K562 (cell line): ENCODE results near the gene WDR46. TPM values are rescaled to one million over a fixed set of nuclear protein-coding genes. Genes with fewer than 3 reads are reported as not detected.

ENCODE experiments used
- HDAC2 ChIP-seq: fragments of 450-650 bp; IDR thresholded peaks from 2 replicates; pipeline ENCODE4 v1.6.1; 2016; ENCODE audit warnings: mild to moderate bottlenecking
- HEY1 ChIP-seq: fragments of 250-450 bp; sonication (Bioruptor Pico); IDR thresholded peaks from 2 replicates; pipeline ENCODE4 v1.5.0; 2020; ENCODE audit warnings: mild to moderate bottlenecking, moderate library complexity, borderline replicate concordance
- IFI16 ChIP-seq: fragments of 250-450 bp; sonication (Bioruptor Pico); IDR thresholded peaks from 2 replicates; pipeline ENCODE4 v2.1.2; 2022; ENCODE audit warnings: mild to moderate bottlenecking, inconsistent platforms
- MYC ChIP-seq, 2 experiments: fragments of 250-450 bp in 1 of 2; sonication (Bioruptor Pico) in 1 of 2; IDR thresholded peaks; 2 replicates each; pipeline versions ENCODE4 v1.5.1 to v1.6.1; 2012 to 2021; ENCODE audit warnings: low read depth in 2 of 2, borderline replicate concordance in 1 of 2, improper control_type of control experiment in 1 of 2, low read length in 1 of 2, mild to moderate bottlenecking in 1 of 2, moderate library complexity in 1 of 2
- NR1H2 ChIP-seq: sonication (generic); formaldehyde crosslinking; IDR thresholded peaks from 2 replicates; pipeline ENCODE4 v1.4.0; 2020; ENCODE audit warnings: mild to moderate bottlenecking, missing genetic modification reagents
- POLR2B ChIP-seq: fragments of 450-650 bp; IDR thresholded peaks from 2 replicates; pipeline ENCODE4 v1.6.1; 2018; ENCODE audit warnings: low read depth; ENCODE audit not compliant: partially characterized antibody
- POLR2H ChIP-seq: IDR thresholded peaks from 2 replicates; pipeline ENCODE4 v1.6.1; 2016; ENCODE audit warnings: missing genetic modification characterization, low read depth, mild to moderate bottlenecking, control low read depth, missing compliant biosample characterization, moderate library complexity
- SAFB2 ChIP-seq: fragments of 200-400 bp; formaldehyde crosslinking; IDR thresholded peaks from 2 replicates; pipeline ENCODE4 v1.6.1; 2018; ENCODE audit warnings: borderline replicate concordance, low read length, low read depth, moderate library complexity; ENCODE audit not compliant: severe bottlenecking
- ZEB2 ChIP-seq: fragments of 450-650 bp; IDR thresholded peaks from 2 replicates; pipeline ENCODE4 v1.6.1; 2016
- ZNF444 ChIP-seq: fragments of 250-450 bp; sonication (Bioruptor Pico); IDR thresholded peaks from 2 replicates; pipeline ENCODE4 v1.4.0; 2020; ENCODE audit warnings: mild to moderate bottlenecking, moderate library complexity
- polyA plus RNA-seq, 8 experiments: library from polyadenylated mRNA; depleted of rRNA in 4 of 8; stranded (reverse) in 5 of 8; unstranded in 3 of 8; fragments of >200 nt; fragmentation: Nextera tagmentation in 2 of 8; fragmentation: Illumina TruSeq in 1 of 8; extraction: Ambion mirVana in 2 of 8; extraction: Trizol in 1 of 8; gene quantifications; 2 replicates each; pipeline versions ENCODE4 v1.2.1 to v1.2.3, GENCODE V29; 2011 to 2014; ENCODE audit warnings: inconsistent platforms in 1 of 8, missing spikeins in 1 of 8
- total RNA-seq, 7 experiments: library from RNA; depleted of rRNA in 6 of 7; stranded (reverse); fragments of >200 nt in 6 of 7; fragmentation: Illumina TruSeq in 2 of 7; extraction: Trizol in 2 of 7; gene quantifications; 2 replicates each; pipeline versions ENCODE4 v1.2.1 to v1.2.3, GENCODE V29; 2011 to 2021; ENCODE audit warnings: low replicate concordance in 1 of 7
- TF ChIP-seq, protein P1 (sequence below), 2 experiments: fragments of 450-650 bp in 1 of 2; sonication (generic) in 1 of 2; formaldehyde crosslinking in 1 of 2; IDR thresholded peaks in 1 of 2; conservative IDR thresholded peaks in 1 of 2; 2 replicates each; pipeline versions ENCODE4 v1.6.1 to v1.8.1; 2016 to 2023; ENCODE audit warnings: mild to moderate bottlenecking in 2 of 2, moderate library complexity in 2 of 2, inconsistent platforms in 1 of 2, missing genetic modification reagents in 1 of 2
- TF ChIP-seq, protein P2 (sequence below): sonication (generic); formaldehyde crosslinking; IDR thresholded peaks from 2 replicates; pipeline ENCODE4 v1.9.0; 2022; ENCODE audit warnings: mild to moderate bottlenecking, missing genetic modification reagents
- TF ChIP-seq, protein P3 (sequence below): fragments of 450-650 bp; IDR thresholded peaks from 2 replicates; pipeline ENCODE4 v1.6.1; 2016; ENCODE audit warnings: low read depth, mild to moderate bottlenecking, moderate library complexity
- TF ChIP-seq, protein P4 (sequence below): fragments of 250-450 bp; sonication (Bioruptor Pico); IDR thresholded peaks from 2 replicates; pipeline ENCODE4 v1.4.0; 2020; ENCODE audit warnings: mild to moderate bottlenecking, moderate library complexity
- TF ChIP-seq, protein P5 (sequence below): sonication (generic); formaldehyde crosslinking; IDR thresholded peaks from 2 replicates; pipeline ENCODE4 v1.4.0; 2020; ENCODE audit warnings: mild to moderate bottlenecking, missing genetic modification reagents
- TF ChIP-seq, protein P6 (sequence below): fragments of 200-400 bp; formaldehyde crosslinking; IDR thresholded peaks from 2 replicates; pipeline ENCODE4 v1.6.1; 2017; ENCODE audit warnings: mild to moderate bottlenecking, low read depth, low read length, moderate library complexity

Gene WDR46
- total and polyA plus RNA-seq, 9 of the 15 experiments (the other 6 are each of a cell fraction or from before 2014, with no cell fraction given) = 8.9 to 146 (median 93.1) TPM

DNA sequence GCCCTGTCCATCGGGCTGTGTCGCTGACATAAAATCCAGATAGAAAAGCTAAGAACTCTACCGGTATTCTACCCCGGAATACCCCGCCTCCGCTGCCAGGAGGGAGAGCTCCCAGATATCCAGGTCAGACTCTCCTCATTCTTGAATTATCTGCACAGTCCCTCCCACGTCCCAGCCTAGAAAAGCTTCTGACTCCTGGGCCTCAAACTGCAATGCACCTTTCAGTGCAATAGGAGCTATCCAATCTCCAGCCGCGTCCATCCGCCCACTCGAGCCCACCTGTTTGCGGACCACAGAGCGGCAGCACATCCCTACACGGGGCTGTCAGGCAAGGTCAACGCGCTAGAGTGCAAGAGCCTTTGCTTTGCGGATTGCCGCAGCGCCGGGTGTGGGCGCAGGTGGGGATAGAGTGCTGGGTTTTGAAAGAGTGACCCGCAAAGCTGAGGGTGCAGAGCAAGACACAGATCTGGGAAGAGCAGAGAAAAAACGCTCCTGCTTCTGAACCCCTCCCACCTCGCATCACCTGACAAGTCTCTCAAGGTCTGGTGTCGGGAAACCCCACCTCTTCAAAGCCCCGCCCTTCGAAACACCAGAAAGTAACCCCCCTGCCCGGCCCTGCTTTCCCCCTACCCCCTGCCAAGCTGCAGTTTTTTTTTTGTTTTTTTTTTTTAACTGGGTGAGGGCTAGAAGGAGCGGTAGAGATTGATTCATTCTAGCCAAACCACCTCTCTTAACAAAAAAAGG lies 23.5 kb upstream of the WDR46 start (continued):
- TF ChIP-seq, protein P1, sequence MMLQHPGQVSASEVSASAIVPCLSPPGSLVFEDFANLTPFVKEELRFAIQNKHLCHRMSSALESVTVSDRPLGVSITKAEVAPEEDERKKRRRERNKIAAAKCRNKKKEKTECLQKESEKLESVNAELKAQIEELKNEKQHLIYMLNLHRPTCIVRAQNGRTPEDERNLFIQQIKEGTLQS (IDR thresholded peaks at IDR 0.05) = no peak
- TF ChIP-seq, protein P1 (CRISPR knock-in tag; conservative IDR thresholded peaks at IDR 0.05) = no peak
- TF ChIP-seq ZNF444 (CRISPR knock-in tag) = no peak
- TF ChIP-seq, protein P2, sequence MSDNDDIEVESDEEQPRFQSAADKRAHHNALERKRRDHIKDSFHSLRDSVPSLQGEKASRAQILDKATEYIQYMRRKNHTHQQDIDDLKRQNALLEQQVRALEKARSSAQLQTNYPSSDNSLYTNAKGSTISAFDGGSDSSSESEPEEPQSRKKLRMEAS = peak; percentile 34; the same call in 1 of the 2 replicates
- TF ChIP-seq POLR2H = no peak
- no peak for TF ChIP-seq HEY1
- TF ChIP-seq POLR2B = no peak
- peak; percentile 43; the same call in 1 of the 2 replicates for TF ChIP-seq HDAC2
- TF ChIP-seq, protein P3, sequence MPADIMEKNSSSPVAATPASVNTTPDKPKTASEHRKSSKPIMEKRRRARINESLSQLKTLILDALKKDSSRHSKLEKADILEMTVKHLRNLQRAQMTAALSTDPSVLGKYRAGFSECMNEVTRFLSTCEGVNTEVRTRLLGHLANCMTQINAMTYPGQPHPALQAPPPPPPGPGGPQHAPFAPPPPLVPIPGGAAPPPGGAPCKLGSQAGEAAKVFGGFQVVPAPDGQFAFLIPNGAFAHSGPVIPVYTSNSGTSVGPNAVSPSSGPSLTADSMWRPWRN = no peak
- TF ChIP-seq, protein P4, sequence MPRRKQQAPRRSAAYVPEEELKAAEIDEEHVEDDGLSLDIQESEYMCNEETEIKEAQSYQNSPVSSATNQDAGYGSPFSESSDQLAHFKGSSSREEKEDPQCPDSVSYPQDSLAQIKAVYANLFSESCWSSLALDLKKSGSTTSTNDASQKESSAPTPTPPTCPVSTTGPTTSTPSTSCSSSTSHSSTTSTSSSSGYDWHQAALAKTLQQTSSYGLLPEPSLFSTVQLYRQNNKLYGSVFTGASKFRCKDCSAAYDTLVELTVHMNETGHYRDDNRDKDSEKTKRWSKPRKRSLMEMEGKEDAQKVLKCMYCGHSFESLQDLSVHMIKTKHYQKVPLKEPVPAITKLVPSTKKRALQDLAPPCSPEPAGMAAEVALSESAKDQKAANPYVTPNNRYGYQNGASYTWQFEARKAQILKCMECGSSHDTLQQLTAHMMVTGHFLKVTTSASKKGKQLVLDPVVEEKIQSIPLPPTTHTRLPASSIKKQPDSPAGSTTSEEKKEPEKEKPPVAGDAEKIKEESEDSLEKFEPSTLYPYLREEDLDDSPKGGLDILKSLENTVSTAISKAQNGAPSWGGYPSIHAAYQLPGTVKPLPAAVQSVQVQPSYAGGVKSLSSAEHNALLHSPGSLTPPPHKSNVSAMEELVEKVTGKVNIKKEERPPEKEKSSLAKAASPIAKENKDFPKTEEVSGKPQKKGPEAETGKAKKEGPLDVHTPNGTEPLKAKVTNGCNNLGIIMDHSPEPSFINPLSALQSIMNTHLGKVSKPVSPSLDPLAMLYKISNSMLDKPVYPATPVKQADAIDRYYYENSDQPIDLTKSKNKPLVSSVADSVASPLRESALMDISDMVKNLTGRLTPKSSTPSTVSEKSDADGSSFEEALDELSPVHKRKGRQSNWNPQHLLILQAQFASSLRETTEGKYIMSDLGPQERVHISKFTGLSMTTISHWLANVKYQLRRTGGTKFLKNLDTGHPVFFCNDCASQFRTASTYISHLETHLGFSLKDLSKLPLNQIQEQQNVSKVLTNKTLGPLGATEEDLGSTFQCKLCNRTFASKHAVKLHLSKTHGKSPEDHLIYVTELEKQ (CRISPR knock-in tag) = no peak
- peak; percentile 71; the same call in 1 of the 2 replicates for TF ChIP-seq ZEB2
- no peak for TF ChIP-seq NR1H2
- no peak for TF ChIP-seq IFI16
- no peak for TF ChIP-seq MYC (IDR thresholded peaks at IDR 0.05; ENCODE audit: low read depth, low read length)
- no peak for TF ChIP-seq MYC (CRISPR knock-in tag; IDR thresholded peaks at IDR 0.05; ENCODE audit: borderline replicate concordance, low read depth)
- TF ChIP-seq, protein P5, sequence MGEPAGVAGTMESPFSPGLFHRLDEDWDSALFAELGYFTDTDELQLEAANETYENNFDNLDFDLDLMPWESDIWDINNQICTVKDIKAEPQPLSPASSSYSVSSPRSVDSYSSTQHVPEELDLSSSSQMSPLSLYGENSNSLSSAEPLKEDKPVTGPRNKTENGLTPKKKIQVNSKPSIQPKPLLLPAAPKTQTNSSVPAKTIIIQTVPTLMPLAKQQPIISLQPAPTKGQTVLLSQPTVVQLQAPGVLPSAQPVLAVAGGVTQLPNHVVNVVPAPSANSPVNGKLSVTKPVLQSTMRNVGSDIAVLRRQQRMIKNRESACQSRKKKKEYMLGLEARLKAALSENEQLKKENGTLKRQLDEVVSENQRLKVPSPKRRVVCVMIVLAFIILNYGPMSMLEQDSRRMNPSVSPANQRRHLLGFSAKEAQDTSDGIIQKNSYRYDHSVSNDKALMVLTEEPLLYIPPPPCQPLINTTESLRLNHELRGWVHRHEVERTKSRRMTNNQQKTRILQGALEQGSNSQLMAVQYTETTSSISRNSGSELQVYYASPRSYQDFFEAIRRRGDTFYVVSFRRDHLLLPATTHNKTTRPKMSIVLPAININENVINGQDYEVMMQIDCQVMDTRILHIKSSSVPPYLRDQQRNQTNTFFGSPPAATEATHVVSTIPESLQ (CRISPR knock-in tag) = 0 out of 2 replicates have a peak, but pooled peaks have one; percentile 45
- TF ChIP-seq SAFB2 = no peak
- TF ChIP-seq, protein P6, sequence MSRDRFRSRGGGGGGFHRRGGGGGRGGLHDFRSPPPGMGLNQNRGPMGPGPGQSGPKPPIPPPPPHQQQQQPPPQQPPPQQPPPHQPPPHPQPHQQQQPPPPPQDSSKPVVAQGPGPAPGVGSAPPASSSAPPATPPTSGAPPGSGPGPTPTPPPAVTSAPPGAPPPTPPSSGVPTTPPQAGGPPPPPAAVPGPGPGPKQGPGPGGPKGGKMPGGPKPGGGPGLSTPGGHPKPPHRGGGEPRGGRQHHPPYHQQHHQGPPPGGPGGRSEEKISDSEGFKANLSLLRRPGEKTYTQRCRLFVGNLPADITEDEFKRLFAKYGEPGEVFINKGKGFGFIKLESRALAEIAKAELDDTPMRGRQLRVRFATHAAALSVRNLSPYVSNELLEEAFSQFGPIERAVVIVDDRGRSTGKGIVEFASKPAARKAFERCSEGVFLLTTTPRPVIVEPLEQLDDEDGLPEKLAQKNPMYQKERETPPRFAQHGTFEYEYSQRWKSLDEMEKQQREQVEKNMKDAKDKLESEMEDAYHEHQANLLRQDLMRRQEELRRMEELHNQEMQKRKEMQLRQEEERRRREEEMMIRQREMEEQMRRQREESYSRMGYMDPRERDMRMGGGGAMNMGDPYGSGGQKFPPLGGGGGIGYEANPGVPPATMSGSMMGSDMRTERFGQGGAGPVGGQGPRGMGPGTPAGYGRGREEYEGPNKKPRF = no peak
